HEK293T (cell line): ENCODE results near the gene MPND.

ENCODE experiments used
- ARNT ChIP-seq: fragments of 450-650 bp; IDR thresholded peaks from 2 replicates; pipeline ENCODE4 v1.6.1; 2017; ENCODE audit warnings: mild to moderate bottlenecking
- BHLHE40 ChIP-seq: fragments of 450-650 bp; IDR thresholded peaks from 2 replicates; pipeline ENCODE4 v1.6.1; 2016; ENCODE audit warnings: mild to moderate bottlenecking, moderate library complexity, borderline replicate concordance
- ELF4 ChIP-seq: fragments of 450-650 bp; IDR thresholded peaks from 2 replicates; pipeline ENCODE4 v1.6.1; 2017; ENCODE audit warnings: antibody characterized with exemption
- FOXM1 ChIP-seq: fragments of 450-650 bp; IDR thresholded peaks from 2 replicates; pipeline ENCODE4 v1.6.1; 2017; ENCODE audit warnings: mild to moderate bottlenecking, borderline replicate concordance
- HDGF ChIP-seq: fragments of 450-650 bp; IDR thresholded peaks from 2 replicates; pipeline ENCODE4 v1.6.1; 2017; ENCODE audit warnings: antibody characterized with exemption, borderline replicate concordance
- L3MBTL2 ChIP-seq: fragments of 450-650 bp; conservative IDR thresholded peaks from 2 replicates; pipeline ENCODE4 v1.6.1; 2016; ENCODE audit warnings: mild to moderate bottlenecking
- NFRKB ChIP-seq: fragments of 450-650 bp; IDR thresholded peaks from 2 replicates; pipeline ENCODE4 v1.6.1; 2016; ENCODE audit warnings: mild to moderate bottlenecking, moderate library complexity
- SP1 ChIP-seq: fragments of 450-650 bp; IDR thresholded peaks from 2 replicates; pipeline ENCODE4 v1.6.1; 2017
- SUZ12 ChIP-seq: fragments of 450-650 bp; IDR thresholded peaks from 2 replicates; pipeline ENCODE4 v1.6.1; 2016; ENCODE audit warnings: mild to moderate bottlenecking
- TARDBP ChIP-seq: fragments of 450-650 bp; IDR thresholded peaks from 2 replicates; pipeline ENCODE4 v1.6.1; 2016

- TF ChIP-seq NFRKB (no peak), TARDBP (no peak), SUZ12 (no peak), HDGF (no peak), SP1 (no peak), ARNT (no peak), L3MBTL2 (no peak), ELF4 (no peak), FOXM1 (no peak), BHLHE40 (no peak)
These were observed 50.7 kb downstream of the MPND start for GRCh38 chr19:4393947-4394590.
